ELF-1 (cell line): ENCODE measurements around the gene THSD7A.

Experiments used
- DNase-seq: peaks from one replicate; pipeline ENCODE4 v3.0.0-alpha.2; 2016; ENCODE audit warnings: low read depth, low spot score

The THSD7A gene

DNA sequence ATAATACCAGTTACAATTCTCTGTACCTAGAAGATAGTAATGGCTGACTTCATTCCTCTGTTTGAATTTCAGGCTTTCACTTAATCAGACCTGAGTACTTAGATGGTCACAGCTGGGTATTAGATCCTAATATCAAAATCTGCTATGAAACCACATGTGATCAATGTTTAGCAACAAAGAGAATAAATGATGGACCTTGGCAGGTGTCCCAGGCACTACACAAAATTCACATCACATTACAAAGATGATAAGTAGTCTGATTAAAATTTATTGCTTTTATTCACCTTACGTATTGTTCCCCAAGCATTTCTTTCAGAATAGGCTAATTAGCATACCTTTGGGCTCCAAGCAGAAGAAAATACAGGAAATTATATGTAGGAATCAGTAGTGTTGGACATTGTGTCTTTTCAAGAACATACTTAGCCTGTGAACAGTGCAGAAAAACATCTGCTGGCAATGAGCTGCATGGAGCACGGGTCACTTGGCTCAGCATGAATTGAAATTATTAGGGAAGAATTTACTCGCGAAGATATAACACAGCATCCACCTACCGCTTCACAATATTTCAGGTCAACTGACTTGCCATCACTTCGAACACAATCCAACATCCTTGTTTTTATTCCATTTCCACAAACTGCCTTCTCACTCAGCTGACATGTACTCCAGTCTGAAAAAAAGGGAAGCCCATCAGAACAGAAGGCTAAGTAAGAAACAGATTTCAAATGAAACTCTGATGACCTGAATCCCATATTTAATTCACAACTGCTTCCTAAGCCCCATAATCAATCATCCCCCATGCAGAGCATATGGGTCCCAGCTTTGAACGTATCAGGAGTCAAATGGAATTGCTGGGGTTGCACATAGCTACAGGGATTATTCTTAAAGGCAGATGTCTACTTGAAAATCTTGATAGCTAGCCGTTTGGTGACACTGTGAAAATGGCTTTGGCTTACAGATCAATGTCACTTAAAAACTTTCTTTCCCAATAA lies 421.0 kb downstream of the THSD7A start:
- DNase-seq, result no peak

DNA sequence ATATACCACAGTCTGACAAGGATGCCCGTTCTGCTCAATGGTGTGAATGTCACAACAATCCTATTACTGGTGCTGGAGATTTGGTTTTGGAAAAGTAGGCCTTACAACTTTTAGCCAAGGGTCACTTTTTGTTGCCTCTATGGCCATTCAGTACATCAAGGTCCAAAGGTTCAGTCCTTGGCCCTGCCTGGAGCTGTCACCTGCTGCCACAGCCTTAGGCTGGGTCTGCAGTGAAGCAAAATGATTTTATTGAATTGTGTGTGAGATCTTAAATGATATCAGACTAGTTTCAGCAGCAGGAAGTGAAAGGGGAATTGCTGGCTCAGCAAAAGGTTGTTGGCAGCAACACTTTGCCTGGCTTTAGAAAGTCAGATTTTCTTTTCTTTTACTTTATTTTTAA lies 427.6 kb downstream of the THSD7A start:
- DNase-seq, result no peak

DNA sequence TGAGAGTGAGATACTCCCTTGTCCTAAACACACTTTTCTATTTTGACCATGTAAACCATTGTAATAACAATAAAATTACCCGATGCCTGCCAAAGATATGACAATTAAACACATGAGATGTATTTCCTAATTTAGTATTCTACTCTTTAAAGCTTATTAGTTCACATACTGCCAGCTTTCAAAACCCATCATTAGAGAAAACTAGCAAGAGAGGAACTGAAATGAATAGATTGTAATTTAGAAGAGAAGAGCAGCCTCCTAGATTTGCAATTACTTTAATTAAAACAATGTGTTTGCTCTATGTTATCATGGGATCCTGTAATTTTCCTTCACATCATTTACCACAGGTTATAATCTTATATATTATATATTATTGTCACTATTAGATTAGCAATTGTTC lies 428.2 kb downstream of the THSD7A start:
- DNase-seq, result no peak

DNA sequence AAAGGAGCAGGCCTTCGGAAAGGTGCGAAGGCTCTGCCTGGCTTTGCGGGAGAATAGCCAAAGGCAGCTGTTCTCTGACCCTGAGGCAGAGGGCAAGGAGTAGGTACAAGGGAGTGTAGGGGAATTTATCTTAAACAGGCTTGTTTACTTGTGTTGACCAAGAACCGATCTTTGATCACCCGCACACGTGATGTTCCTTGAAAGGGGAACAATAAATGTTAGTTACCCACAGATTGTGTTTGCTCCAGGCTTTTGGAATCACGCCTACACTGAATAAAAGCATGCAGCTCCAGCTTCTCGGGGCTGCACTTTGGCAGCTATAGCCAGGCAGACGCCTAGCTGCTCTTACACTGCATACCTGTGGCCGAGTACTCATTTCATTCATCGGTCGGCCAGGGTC lies 437.6 kb downstream of the THSD7A start:
- no peak for DNase-seq

DNA sequence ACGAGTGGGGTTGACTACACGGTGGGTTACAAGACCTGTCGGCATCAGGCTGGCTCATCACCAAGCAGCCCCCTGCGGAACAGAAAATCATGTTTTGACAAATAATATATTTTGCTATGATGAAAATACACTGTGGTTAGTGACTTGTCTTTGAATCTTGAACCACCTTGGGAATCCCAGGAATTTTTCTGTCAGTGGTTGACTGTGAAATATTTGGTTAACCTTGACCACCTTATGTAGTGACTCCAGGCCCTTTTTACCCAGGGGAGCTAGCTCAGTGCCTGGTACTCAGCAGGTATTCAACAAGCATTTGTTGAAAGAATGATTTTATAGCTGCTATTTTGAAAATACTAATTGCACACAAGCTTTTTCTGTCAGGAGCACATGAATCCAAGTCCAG lies 452.4 kb downstream of the THSD7A start:
- DNase-seq, result no peak

DNA sequence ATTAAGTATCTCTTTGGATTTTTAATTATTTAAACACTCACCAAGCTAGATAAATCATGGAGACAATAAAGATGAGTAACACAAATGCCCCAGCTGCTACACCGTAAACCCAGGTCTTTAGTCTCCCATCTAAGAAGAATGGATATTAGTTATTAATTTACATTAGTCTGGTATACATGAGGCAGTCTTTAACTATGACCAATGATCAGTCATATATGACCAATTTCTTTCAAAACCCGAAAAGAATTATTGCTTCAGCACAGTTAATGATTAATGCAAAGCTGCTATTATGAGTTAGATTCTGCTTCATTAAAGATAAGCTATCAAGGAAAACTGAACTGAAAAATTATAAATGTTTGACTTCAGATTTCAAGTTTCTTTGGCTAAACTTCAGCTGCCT lies 455.5 kb downstream of the THSD7A start:
- no peak for DNase-seq

DNA sequence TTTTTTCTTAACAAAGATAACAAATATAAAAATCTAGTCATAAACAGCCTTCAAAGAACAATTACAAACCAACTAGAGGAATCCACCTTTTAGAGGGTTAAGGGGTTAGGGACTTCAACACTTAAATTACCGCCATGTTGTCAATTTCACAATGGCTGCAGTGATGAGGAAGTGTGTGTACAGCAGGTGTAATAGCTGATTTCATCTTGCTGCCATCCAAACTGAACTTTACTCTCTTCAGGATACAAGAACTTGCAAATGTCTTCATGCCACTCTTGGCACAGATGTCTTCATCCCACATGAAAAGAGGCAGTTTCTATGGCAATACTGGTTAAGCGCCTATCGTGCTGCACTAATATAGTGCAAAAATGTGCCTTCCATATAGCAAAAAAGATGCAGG lies 457.4 kb downstream of the THSD7A start:
- DNase-seq, result no peak

DNA sequence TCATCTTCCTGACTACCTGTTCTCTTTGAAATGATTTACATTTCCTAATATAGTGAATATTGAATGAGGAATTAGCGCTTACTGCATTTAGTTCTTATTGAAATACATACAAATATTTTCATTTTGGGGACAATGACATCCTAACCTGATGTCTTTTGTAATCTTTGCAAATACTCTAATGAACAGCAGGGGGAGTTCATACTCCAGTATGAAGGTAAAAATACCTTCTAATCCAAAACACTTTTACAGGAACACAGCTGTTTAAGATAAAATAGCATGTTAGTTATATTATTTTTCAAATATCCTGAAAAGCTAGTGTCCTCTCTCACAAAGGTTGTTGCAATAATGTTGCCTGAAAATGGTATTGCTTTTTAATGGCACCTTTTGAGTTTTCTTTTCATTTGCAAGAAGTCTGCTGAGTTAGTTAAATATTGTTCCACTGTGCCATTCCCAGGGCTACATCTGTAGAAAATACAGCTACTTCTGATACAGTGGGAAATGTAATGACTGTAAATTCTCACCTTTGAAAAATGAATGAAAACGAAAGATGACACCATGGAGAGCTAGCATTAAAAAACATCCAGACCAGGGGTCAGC lies 458.4 kb downstream of the THSD7A start:
- no peak for DNase-seq

DNA sequence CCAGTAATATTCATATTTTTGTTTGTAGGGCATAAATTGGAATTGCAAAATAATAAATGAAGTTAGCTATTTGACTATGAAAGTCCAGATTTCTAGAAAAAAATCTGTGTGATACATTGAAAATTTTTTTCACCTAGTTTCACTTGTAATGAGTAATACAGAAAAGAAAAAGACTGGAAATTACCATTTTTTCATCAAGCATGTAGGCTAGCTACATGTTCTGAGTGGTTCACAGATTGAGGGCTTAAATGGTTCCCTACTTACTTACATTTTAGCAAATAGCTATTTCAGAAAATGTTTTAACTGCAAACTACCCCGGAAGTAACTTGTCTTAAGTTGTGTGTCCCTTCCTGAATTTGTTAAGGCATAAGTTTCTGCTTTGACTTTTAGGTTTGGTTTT lies 462.3 kb downstream of the THSD7A start:
- DNase-seq, result no peak

DNA sequence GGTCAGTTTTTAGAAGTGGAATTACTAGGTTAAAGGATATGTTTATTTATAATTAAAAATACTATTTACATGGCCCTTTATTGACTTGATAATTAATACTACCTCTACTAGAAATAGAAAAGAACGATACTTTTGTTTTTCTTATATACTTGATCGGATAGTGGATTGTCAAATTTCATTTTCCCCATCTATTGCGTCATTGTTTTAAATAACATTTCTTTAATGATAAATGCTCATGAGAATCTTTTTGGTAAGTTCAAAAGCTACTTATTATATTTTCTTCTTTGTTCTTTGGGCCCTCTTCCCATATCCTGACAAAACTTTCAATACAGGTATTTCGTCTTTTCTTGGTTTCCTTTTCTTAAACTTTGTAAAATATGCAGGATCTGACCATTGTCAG lies 465.9 kb downstream of the THSD7A start:
- DNase-seq, result no peak

DNA sequence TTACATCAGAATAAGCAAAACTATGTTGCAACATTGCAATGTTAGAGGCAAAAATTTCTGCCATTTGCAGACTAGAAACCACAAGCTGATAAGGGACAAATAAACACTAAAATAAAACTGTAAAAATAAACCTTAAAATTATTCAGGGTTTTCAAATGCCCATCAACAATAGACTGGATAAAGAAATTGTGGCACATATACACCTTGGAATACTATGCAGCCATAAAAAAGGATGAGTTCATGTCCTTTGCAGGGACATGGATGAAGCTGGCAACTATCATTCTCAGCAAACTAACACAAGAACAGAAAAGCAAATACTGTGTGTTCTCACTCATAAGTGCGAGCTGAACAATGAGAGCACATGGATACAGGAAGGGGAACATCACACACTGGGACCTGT lies 473.4 kb downstream of the THSD7A start:
- DNase-seq, result no peak

DNA sequence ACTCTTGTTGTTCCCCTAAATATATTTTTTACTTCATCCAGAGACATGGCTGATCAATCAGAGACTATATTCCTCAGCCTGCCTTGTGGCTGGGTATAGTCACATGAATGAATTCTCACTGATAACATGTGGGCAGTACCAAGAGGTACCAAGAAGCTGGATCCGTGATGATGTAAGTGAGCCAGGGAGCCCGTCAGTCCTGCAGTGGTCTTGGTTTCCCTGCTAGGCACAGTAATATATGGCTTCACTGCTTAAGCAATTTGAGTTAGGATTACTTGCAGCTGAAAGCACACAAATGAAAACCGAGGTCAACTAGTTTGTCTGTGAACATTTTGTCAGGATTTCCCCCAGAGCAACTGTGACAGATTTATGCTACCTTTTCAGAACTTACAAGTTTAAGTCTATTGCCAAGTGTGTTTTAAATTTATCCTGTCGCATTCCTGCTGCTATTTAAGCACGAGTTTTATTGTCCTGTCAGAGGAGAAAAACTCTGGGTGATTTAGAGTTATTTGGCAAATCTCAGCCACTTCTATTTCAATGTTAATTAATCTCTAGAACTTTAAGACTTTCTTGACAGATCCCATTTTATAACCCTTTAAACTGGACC lies 476.5 kb downstream of the THSD7A start:
- no peak for DNase-seq

DNA sequence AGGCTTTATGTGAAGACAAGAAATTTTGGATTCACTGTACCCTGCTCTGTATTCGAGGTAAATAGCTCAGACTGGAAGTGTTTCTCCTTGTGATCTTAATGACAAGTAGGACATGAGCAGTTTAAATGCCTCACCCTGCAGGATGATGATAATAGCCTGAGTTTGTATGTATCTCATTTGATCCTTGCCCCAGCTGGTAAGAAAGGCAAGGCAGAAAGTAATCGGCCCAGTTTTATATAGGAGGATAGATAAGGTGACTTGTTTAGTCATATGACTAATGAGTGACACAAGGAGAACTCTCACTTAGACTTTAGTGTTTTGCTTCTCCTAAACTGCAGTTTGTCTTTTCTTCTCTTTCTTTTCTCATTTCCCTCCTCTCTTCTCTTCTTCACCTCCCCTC lies 485.7 kb downstream of the THSD7A start:
- DNase-seq, result no peak

DNA sequence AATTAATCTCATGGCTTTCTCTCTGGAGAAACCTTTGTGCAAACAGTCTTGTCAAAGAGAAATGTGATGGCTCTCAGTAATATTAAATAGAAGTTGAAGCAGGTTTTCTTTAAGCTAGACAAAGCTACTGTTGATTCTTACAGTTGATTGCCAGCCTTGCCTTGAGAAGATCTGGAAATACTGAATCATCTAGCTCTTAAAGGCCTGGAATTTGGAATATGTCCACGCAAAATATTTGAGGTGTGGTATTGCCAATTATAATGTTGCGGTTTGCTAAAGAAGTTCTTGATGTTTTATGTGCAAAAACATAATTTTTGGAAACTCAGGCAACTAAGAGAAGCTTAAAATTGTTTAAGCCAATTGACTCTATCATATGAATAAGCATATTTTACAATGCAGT lies 486.4 kb downstream of the THSD7A start:
- DNase-seq, result no peak

DNA sequence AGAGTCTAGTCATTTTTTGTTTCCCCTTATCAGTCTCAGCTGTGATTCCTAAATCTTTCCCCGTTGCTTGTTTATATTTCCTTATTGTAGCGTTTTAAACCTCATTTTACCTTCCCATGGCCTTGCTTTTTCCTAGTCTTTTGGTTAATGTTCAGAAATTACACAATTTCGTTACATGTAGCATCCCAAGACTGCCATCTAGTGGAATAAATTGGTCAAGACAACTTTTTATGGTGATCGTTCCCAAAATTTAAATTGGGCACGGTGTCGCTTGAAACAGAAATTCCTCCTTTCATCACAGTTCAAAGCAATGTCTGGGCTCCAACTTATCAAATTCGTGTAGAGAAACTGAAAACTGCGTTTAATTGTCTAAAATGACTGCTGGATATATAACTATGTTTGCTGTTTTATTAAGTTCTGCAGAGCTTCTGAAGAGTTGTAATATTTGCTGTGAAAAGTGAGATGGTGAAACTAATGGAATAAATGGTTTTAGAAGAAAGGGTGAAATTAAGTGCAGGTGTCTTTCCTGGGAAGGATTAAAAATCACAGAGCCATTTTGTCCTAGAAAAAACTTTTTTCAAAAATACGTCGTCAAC lies 488.1 kb downstream of the THSD7A start:
- peak; percentile 33 for DNase-seq

DNA sequence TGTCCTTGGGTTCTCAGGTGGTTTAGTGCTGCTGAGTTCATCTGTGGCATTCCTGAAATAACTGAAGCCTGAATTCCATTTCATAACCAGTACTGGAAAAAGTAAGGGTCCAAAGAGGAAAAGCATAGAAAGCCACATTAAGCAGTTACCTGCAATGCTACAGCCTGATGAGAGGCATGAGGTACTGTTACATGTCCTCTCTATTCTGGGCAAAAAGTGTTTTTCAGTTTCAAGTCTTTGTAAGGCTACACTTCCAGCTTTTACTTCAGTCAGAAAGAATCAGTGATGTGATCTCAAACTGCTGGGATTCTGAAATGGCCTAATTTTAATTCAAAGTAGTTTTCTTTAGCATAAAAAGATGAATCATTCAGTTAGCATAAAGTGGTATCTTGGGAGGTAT lies 488.9 kb downstream of the THSD7A start:
- DNase-seq, result no peak

DNA sequence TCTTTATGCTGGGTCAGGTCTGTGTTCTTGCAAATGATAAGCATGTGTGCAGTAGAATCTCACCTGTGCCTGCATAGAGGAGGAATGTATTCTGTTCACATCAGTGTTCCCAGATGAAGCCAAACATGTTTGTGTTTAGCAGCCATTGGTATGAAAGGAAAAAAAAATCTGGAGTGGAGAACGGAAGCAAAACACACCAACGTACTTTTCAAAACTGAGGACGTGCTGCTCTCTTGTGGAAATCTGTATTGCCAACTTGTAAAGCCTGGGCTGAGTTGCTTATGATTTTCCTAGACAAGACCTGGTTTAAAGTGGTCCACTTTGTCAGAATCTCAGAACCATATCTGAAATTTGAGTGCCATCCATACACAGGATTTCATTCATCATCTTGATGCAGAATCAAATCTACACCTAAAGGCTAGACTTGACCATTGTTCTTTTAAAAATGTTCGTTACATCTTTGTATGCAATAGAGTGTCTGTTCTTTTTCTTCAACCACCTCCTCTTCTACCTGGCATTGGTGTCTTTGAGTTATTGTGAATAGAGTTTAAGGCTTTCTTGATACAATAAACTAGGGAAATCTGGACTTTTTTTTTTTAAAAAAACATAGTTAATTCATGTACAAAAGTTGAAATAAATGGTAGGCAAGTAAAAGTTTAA lies 490.6 kb downstream of the THSD7A start:
- DNase-seq, result peak; percentile 49

DNA sequence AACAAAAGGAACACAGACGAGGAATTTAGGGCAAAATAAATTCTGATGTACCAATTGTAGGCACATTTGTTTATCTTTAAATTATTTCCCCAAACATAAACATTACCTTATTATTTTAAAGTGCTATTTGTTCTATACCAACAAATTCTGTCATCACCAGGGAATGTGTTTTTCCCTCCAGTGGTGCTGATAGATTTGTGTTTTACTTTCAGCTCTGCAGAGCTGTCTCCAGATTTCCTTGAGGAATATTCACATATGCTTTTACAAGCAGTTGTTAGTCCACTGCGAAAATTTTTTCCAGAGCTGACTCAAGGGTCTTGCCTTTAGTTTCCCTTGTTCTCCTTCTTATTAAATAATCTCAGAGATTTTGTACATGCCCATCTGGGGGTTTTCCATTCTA lies 495.6 kb downstream of the THSD7A start:
- no peak for DNase-seq

DNA sequence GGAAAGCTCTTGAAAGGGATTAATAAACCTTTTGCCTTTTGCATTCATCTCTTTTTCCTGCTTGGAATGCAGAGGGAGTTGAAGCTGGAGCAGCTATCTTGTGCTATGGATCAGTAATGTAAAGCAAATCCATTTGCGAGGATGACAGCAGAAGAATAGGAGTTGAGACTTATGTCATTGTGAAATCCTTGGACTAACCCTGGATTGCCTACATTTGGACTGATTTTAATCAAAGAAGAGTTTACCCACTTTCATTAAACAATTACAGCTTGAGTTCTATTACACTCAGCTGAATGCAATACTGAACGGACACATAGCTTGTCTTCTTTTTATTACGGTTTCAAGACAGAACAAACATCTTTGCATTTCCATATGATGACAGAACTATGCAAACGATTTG lies 496.1 kb downstream of the THSD7A start:
- no peak for DNase-seq

DNA sequence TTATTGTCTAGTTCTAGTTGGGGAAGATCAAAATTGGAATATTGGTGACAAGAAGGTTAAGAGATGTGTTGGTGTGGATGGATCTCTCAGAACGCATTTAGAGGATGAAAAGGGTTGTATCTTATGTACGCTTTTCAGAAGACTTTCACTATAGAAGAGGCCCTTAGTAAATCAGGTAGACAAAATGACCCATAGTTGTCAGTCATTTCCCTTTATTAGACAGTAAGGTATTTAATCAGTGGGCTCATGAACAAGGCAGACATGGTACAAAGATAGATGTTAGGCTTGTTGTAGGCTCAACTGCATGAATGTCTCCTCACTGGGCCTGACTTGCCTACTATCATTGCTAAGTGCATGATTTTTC lies 499.2 kb downstream of the THSD7A start:
- DNase-seq, result no peak

DNA sequence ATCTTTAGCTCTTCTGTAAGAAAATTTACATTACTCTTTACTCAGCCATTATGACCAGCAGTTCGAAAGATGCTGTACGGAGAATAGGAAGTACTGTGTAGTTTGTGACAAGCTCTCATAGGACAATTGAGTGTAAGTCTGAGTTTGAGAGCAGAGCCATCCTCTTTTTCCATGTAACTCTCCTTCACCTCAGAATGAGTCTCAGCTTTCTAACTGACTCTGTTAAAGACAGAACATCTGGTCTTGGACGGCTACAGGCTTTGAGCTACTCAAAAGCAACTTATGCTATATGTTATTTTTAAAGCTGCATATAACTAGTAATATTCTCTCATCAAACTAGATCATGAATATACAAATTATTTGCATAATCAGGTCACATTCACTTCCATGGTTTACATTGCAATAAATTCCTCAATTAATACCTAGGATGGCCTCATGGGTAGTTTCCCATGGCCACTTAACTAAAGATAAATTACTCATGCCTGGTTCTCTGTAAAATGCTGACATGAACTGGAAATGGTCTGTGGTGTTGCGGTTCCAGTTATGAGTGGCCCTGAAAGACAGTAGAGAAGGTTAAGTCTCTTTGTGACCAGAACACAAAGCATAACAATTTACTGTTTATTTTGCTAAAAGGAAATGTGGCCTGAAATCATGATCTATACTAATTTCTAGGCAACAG lies 499.7 kb downstream of the THSD7A start:
- no peak for DNase-seq
